HEK293T (cell line): ENCODE measurements around the gene HTR3B.

Experiments used
- BHLHE40 ChIP-seq: fragments of 450-650 bp; IDR thresholded peaks from 2 replicates; pipeline ENCODE4 v1.6.1; 2016; ENCODE audit warnings: mild to moderate bottlenecking, moderate library complexity, borderline replicate concordance
- ELF4 ChIP-seq: fragments of 450-650 bp; IDR thresholded peaks from 2 replicates; pipeline ENCODE4 v1.6.1; 2017; ENCODE audit warnings: antibody characterized with exemption
- FOXA1 ChIP-seq: fragments of 450-650 bp; IDR thresholded peaks from 2 replicates; pipeline ENCODE4 v1.6.1; 2016; ENCODE audit warnings: mild to moderate bottlenecking
- L3MBTL2 ChIP-seq: fragments of 450-650 bp; conservative IDR thresholded peaks from 2 replicates; pipeline ENCODE4 v1.6.1; 2016; ENCODE audit warnings: mild to moderate bottlenecking
- NFRKB ChIP-seq: fragments of 450-650 bp; IDR thresholded peaks from 2 replicates; pipeline ENCODE4 v1.6.1; 2016; ENCODE audit warnings: mild to moderate bottlenecking, moderate library complexity
- SUZ12 ChIP-seq: fragments of 450-650 bp; IDR thresholded peaks from 2 replicates; pipeline ENCODE4 v1.6.1; 2016; ENCODE audit warnings: mild to moderate bottlenecking
- TARDBP ChIP-seq: fragments of 450-650 bp; IDR thresholded peaks from 2 replicates; pipeline ENCODE4 v1.6.1; 2016

GRCh38 chr11:113864410-113864809 is 40.2 kb upstream of the HTR3B start:
- TF ChIP-seq ELF4, result no peak
- no peak for TF ChIP-seq SUZ12
- TF ChIP-seq NFRKB, result no peak
- no peak for TF ChIP-seq BHLHE40
- TF ChIP-seq TARDBP, result no peak
- no peak for TF ChIP-seq FOXA1
- no peak for TF ChIP-seq L3MBTL2
